ENCODE results near the gene ZCCHC8.

Gene ZCCHC8

DNA sequence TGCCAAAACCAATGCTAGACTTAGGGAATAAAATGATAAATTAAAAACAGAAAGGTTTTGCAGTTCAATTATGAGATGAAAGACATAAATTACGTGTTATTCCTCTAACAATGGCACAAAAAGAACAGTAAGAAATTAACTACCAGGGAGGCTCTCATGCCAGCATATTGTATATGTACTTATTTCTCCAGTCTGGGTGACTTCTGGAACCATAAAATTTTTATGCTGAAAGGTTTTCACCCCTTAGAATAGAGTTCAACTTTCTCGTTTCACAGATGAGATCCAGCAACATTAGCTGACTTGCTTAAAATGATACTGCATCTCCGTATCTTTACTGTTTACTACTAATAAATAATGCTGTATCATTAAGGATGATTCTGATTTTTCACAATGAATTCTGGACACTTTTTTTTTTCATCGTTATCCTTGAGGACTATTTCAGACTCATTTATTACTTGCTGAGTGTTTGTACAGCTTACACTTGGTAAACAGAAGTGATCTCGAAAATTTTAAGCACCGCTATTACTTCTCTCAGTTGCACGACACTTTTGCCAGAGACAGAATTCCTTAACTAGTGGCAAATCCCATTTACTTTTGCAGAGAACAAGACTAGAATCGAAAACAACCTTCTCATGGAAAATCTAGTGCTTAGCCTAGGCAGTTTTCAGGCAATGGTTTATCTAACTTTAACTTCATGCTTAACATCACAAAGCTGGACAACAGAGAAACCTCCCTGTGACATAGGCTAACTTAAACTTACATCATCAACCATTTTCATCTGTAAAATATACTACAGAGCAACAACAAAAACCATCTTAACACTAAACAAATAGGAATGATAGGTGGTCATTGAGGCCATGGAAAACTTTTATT lies 23.4 kb upstream of the ZCCHC8 start:
- Histone ChIP-seq H4K20me1 (ENCODE audit: insufficient read depth, low read length) (peaks cover 58% of the 10 kb centered on the region), H3K4me3 (ENCODE audit: low read length) (peak overlapping the region; percentile 89), H3K79me2 (ENCODE audit: low read length) (peaks cover 95% of the 10 kb centered on the region), H3K4me1 (ENCODE audit: low read length) (peaks cover 36% of the 10 kb centered on the region), H2AFZ (ENCODE audit: low read depth, low read length) (no peak overlapping the region), H3K27ac (ENCODE audit: low read length) (peak overlapping the region; percentile 40; the same call in 1 of the 2 replicates), H3K4me2 (ENCODE audit: low read length) (peak overlapping the region; percentile 93), H3K36me3 (replicated peaks; ENCODE audit: low read depth, low read length) (peaks cover 70% of the 10 kb centered on the region), H3K9ac (ENCODE audit: low read length) (peak overlapping the region; percentile 81), H3K27me3 (ENCODE audit: low read depth, low read length) (no peaks in the 10 kb centered on the region), H3K9me3 (ENCODE audit: insufficient read depth, low read length) (no peaks in the 10 kb centered on the region; the same call in 1 of the 2 replicates)
- TF ChIP-seq EZH2phosphoT487 (IDR thresholded peaks at IDR 0.05; ENCODE audit: low read depth) = no peak

DNA sequence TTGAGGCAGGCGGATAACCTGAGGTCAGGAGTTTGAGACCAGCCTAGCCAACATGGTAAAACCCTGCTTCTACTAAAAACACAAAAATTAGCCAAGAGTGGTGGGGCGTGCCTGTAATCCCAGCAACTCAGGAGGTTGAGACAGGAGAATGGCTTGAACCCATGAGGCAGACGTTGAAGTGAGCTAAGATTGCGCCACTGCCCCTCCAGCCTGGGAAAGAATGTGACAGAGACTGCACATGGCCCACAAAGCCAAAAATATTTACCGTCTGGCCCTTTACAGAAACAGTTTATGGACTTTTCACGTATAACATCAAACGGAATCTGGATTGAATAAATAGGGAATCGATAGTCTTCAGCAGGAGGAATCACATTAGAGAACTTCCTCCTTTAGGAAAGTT lies 22.5 kb upstream of the ZCCHC8 start:
- Histone ChIP-seq H3K4me3 (ENCODE audit: low read length) (peak overlapping the region; percentile 89), H3K9ac (ENCODE audit: low read length) (peak overlapping the region; percentile 81; the same call in 1 of the 2 replicates), H3K36me3 (replicated peaks; ENCODE audit: low read depth, low read length) (peaks cover 71% of the 10 kb centered on the region), H3K27ac (ENCODE audit: low read length) (peak overlapping the region; percentile 3; the same call in 1 of the 2 replicates), H3K79me2 (ENCODE audit: low read length) (peaks cover 97% of the 10 kb centered on the region), H3K9me3 (ENCODE audit: insufficient read depth, low read length) (no peaks in the 10 kb centered on the region), H3K4me2 (ENCODE audit: low read length) (peak overlapping the region; percentile 93), H4K20me1 (ENCODE audit: insufficient read depth, low read length) (peaks cover 65% of the 10 kb centered on the region), H2AFZ (ENCODE audit: low read depth, low read length) (no peak overlapping the region), H3K27me3 (ENCODE audit: low read depth, low read length) (no peaks in the 10 kb centered on the region), H3K4me1 (ENCODE audit: low read length) (peaks cover 28% of the 10 kb centered on the region)
- TF ChIP-seq, protein P1, sequence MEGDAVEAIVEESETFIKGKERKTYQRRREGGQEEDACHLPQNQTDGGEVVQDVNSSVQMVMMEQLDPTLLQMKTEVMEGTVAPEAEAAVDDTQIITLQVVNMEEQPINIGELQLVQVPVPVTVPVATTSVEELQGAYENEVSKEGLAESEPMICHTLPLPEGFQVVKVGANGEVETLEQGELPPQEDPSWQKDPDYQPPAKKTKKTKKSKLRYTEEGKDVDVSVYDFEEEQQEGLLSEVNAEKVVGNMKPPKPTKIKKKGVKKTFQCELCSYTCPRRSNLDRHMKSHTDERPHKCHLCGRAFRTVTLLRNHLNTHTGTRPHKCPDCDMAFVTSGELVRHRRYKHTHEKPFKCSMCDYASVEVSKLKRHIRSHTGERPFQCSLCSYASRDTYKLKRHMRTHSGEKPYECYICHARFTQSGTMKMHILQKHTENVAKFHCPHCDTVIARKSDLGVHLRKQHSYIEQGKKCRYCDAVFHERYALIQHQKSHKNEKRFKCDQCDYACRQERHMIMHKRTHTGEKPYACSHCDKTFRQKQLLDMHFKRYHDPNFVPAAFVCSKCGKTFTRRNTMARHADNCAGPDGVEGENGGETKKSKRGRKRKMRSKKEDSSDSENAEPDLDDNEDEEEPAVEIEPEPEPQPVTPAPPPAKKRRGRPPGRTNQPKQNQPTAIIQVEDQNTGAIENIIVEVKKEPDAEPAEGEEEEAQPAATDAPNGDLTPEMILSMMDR (IDR thresholded peaks at IDR 0.05; ENCODE audit: low read depth, low read length) = no peak
- no peak for TF ChIP-seq EZH2phosphoT487 (IDR thresholded peaks at IDR 0.05; ENCODE audit: low read depth)

DNA sequence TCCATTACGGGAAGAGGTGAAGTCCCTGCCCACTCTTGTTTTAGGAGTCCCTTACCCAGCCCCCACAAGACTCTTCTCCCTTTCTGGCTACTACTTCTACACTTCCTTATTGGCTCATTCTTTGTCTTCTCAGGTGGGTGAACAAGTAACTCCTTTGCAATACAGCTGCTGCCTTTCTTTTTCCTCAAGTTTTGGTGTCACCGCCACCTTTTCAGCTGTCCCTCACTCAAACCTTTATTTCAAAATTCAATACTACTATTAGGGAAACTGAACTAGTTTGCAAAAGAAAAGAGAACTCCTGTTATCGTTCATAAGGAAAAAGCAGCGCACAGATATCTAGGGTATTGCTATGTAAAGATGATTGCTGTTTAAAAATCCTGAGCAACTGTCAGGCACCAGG lies 19.9 kb upstream of the ZCCHC8 start:
- TF ChIP-seq, protein P1 (IDR thresholded peaks at IDR 0.05; ENCODE audit: low read depth, low read length) = no peak
- no peak for TF ChIP-seq EZH2phosphoT487 (IDR thresholded peaks at IDR 0.05; ENCODE audit: low read depth)
- no peak overlapping the region for H3K4me2 ChIP-seq (ENCODE audit: low read length)
- H3K36me3 ChIP-seq (replicated peaks; ENCODE audit: low read depth, low read length) = peaks cover 90% of the 10 kb centered on the region
- peaks cover 25% of the 10 kb centered on the region for H3K4me1 ChIP-seq (ENCODE audit: low read length)
- H3K9me3 ChIP-seq (ENCODE audit: insufficient read depth, low read length) = no peaks in the 10 kb centered on the region
- no peaks in the 10 kb centered on the region for H3K27me3 ChIP-seq (ENCODE audit: low read depth, low read length)
- no peak overlapping the region for H3K4me3 ChIP-seq (ENCODE audit: low read length)
- peaks cover 73% of the 10 kb centered on the region for H4K20me1 ChIP-seq (ENCODE audit: insufficient read depth, low read length)
- no peak overlapping the region for H3K9ac ChIP-seq (ENCODE audit: low read length)
- H2AFZ ChIP-seq (ENCODE audit: low read depth, low read length) = no peak overlapping the region
- no peak overlapping the region for H3K27ac ChIP-seq (ENCODE audit: low read length)
- H3K79me2 ChIP-seq (ENCODE audit: low read length) = peaks cover 96% of the 10 kb centered on the region

DNA sequence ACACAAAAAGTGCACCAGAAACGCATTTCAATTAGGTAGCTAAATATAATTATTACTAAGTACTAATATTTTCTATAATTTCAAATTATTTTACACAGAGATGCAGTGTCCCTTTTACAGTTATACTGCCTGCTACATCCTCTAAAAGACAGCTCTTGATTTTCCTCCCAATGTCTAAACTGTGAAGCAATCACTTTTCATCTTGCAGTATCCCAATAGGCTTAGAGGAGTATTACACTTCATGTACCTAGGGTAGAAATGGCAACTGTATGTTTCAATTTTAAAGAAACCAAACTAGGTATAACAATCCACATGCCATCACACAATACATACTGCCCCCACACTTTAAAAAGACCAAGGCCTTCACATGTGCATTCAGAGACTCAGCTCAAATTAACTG lies 18.7 kb upstream of the ZCCHC8 start:
- peaks cover 96% of the 10 kb centered on the region for H3K79me2 ChIP-seq (ENCODE audit: low read length)

More for the DNA sequence above, 18.7 kb upstream of the ZCCHC8 start:
- no peak for TF ChIP-seq EZH2phosphoT487 (IDR thresholded peaks at IDR 0.05; ENCODE audit: low read depth)
- TF ChIP-seq, protein P1 (IDR thresholded peaks at IDR 0.05; ENCODE audit: low read depth, low read length) = no peak
- H3K36me3 ChIP-seq (replicated peaks; ENCODE audit: low read depth, low read length) = peaks cover 92% of the 10 kb centered on the region
- H3K9me3 ChIP-seq (ENCODE audit: insufficient read depth, low read length) = no peaks in the 10 kb centered on the region
- H3K4me1 ChIP-seq (ENCODE audit: low read length) = peaks cover 21% of the 10 kb centered on the region
- no peak overlapping the region for H2AFZ ChIP-seq (ENCODE audit: low read depth, low read length)
- H4K20me1 ChIP-seq (ENCODE audit: insufficient read depth, low read length) = peaks cover 70% of the 10 kb centered on the region
- H3K4me2 ChIP-seq (ENCODE audit: low read length) = no peak overlapping the region
- H3K4me3 ChIP-seq (ENCODE audit: low read length) = no peak overlapping the region
- H3K27ac ChIP-seq (ENCODE audit: low read length) = no peak overlapping the region
- no peaks in the 10 kb centered on the region for H3K27me3 ChIP-seq (ENCODE audit: low read depth, low read length)
- H3K9ac ChIP-seq (ENCODE audit: low read length) = no peak overlapping the region

Data from OCI-LY3 (cell line).